SK-N-SH treated with all-trans-retinoic acid at 6 μM for 48 hours (cell line): ENCODE data around the gene DET1.
"Not testable (repeated sequence)": the region's sequence is repeated elsewhere in the genome, so short reads cannot be mapped to it uniquely, and the experiment has no call there.

Source experiments
- ATAC-seq: fragments of 200-7000 bp; cut with Tn5 transposase; 3 replicates; pipeline ENCODE4 v1.9.1; 2020; ENCODE audit warnings: mild to moderate bottlenecking, moderate library complexity
- ARNTL ChIP-seq: fragments of 450-650 bp; formaldehyde crosslinking; IDR thresholded peaks from 2 replicates; pipeline ENCODE4 v1.5.0; 2020; ENCODE audit warnings: low read depth, mild to moderate bottlenecking, moderate library complexity, borderline replicate concordance
- BACH2 ChIP-seq: fragments of 250-450 bp; sonication (Bioruptor Pico); IDR thresholded peaks from 2 replicates; pipeline ENCODE4 v1.9.0; 2021; ENCODE audit warnings: mild to moderate bottlenecking, borderline replicate concordance
- ESRRG ChIP-seq: fragments of 250-450 bp; sonication (Bioruptor Pico); IDR thresholded peaks from 2 replicates; pipeline ENCODE4 v1.6.1; 2021; ENCODE audit warnings: mild to moderate bottlenecking
- GLIS3 ChIP-seq: fragments of 250-450 bp; sonication (Bioruptor Pico); IDR thresholded peaks from 2 replicates; pipeline ENCODE4 v1.5.0; 2020; ENCODE audit warnings: mild to moderate bottlenecking, moderate library complexity
- ISL1 ChIP-seq: fragments of 250-450 bp; sonication (Bioruptor Pico); IDR thresholded peaks from 2 replicates; pipeline ENCODE4 v2.1.2; 2022; ENCODE audit warnings: mild to moderate bottlenecking, moderate library complexity
- OSR1 ChIP-seq: fragments of 250-450 bp; sonication (Bioruptor Pico); IDR thresholded peaks from 2 replicates; pipeline ENCODE4 v1.8.0; 2022; ENCODE audit warnings: moderate library complexity, mild to moderate bottlenecking, inconsistent platforms
- PPARA ChIP-seq: fragments of 250-450 bp; sonication (Bioruptor Pico); IDR thresholded peaks from 2 replicates; pipeline ENCODE4 v1.5.0; 2020; ENCODE audit warnings: mild to moderate bottlenecking, borderline replicate concordance
- RARB ChIP-seq: fragments of 250-450 bp; sonication (Bioruptor Pico); IDR thresholded peaks from 2 replicates; pipeline ENCODE4 v1.8.0; 2021; ENCODE audit warnings: mild to moderate bottlenecking, moderate library complexity
- SNAI2 ChIP-seq: fragments of 250-450 bp; sonication (Bioruptor Pico); IDR thresholded peaks from 2 replicates; pipeline ENCODE4 v1.5.0; 2020; ENCODE audit warnings: mild to moderate bottlenecking, moderate library complexity
- TCF4 ChIP-seq: fragments of 250-450 bp; sonication (Bioruptor Pico); IDR thresholded peaks from 2 replicates; pipeline ENCODE4 v1.8.0; 2021; ENCODE audit warnings: mild to moderate bottlenecking, moderate library complexity, borderline replicate concordance
- ZC3H10 ChIP-seq: fragments of 250-450 bp; sonication (Bioruptor Pico); IDR thresholded peaks from 2 replicates; pipeline ENCODE4 v1.5.1; 2021; ENCODE audit warnings: mild to moderate bottlenecking, moderate library complexity
- ZFP3 ChIP-seq: fragments of 250-450 bp; sonication (Bioruptor Pico); IDR thresholded peaks from 2 replicates; pipeline ENCODE4 v1.5.0; 2020; ENCODE audit warnings: mild to moderate bottlenecking, moderate library complexity
- ZFP30 ChIP-seq: fragments of 450-650 bp; formaldehyde crosslinking; IDR thresholded peaks from 2 replicates; pipeline ENCODE4 v1.5.0; 2022; ENCODE audit warnings: mild to moderate bottlenecking, moderate library complexity
- ZNF565 ChIP-seq: fragments of 450-650 bp; formaldehyde crosslinking; conservative IDR thresholded peaks from 2 replicates; pipeline ENCODE4 v1.5.0; 2020; ENCODE audit warnings: low read depth, mild to moderate bottlenecking, moderate library complexity
- ZNF70 ChIP-seq: fragments of 450-650 bp; formaldehyde crosslinking; IDR thresholded peaks from 2 replicates; pipeline ENCODE4 v1.5.0; 2020; ENCODE audit warnings: mild to moderate bottlenecking, moderate library complexity
- ZNF8 ChIP-seq: fragments of 450-650 bp; formaldehyde crosslinking; IDR thresholded peaks from 2 replicates; pipeline ENCODE4 v1.5.0; 2020; ENCODE audit warnings: mild to moderate bottlenecking, moderate library complexity
- TF ChIP-seq, protein P1 (sequence below): fragments of 250-450 bp; sonication (Bioruptor Pico); IDR thresholded peaks from 2 replicates; pipeline ENCODE4 v1.8.0; 2021; ENCODE audit warnings: low read depth, mild to moderate bottlenecking, moderate library complexity, borderline replicate concordance
- TF ChIP-seq, protein P2 (sequence below): fragments of 250-450 bp; sonication (Bioruptor Pico); IDR thresholded peaks from 2 replicates; pipeline ENCODE4 v1.5.1; 2021; ENCODE audit warnings: mild to moderate bottlenecking, moderate library complexity
- TF ChIP-seq, protein P3 (sequence below): fragments of 250-450 bp; sonication (Bioruptor Pico); IDR thresholded peaks from 2 replicates; pipeline ENCODE4 v1.5.0; 2020; ENCODE audit warnings: mild to moderate bottlenecking, moderate library complexity
- TF ChIP-seq, protein P4 (sequence below): fragments of 250-450 bp; sonication (Bioruptor Pico); IDR thresholded peaks from 2 replicates; pipeline ENCODE4 v1.8.0; 2020; ENCODE audit warnings: mild to moderate bottlenecking, moderate library complexity, borderline replicate concordance

Gene DET1

DNA sequence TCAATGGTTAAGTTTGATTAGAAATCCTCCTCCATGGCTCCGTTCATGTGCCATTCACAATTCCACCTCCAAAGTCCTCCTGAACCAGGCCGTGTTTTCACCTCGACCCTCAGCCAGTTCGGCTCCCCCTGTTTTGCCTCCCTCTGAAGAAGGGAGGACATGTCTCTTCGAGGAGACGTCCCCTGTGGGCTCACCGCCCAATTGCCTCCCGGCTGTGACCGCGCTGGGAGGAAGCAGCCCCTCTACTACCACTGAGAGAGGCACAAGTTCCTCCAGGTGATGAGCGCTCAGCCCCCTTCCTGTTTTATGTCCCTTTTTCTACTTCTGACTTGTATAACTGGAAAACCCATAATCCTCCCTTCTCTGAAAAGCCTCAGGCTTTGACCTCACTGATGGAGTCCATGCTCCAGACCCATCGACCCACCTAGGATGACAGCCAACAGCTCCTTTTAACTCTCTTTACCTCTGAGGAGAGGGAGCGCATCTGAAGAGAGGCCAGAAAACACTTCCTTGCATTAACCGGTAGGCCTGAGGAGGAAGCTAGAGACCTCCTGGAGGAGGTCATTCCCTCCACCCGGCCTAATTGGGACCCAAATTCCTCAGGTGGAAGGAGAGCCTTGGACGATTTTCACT is 4.7 kb downstream of the DET1 start:
- ATAC-seq, result no peak
- TF ChIP-seq OSR1 (CRISPR knock-in tag), result no peak
- no peak for TF ChIP-seq ZC3H10 (CRISPR knock-in tag)
- TF ChIP-seq RARB (CRISPR knock-in tag), result no peak
- no peak for TF ChIP-seq BACH2
- no peak for TF ChIP-seq ARNTL (CRISPR knock-in tag)
- TF ChIP-seq ESRRG (CRISPR knock-in tag), result no peak
- TF ChIP-seq ZNF565 (CRISPR knock-in tag), result no peak
- TF ChIP-seq PPARA (CRISPR knock-in tag), result no peak
- TF ChIP-seq ZFP3 (CRISPR knock-in tag), result no peak
- no peak for TF ChIP-seq ZFP30
- no peak for TF ChIP-seq TCF4
- TF ChIP-seq, protein P1, sequence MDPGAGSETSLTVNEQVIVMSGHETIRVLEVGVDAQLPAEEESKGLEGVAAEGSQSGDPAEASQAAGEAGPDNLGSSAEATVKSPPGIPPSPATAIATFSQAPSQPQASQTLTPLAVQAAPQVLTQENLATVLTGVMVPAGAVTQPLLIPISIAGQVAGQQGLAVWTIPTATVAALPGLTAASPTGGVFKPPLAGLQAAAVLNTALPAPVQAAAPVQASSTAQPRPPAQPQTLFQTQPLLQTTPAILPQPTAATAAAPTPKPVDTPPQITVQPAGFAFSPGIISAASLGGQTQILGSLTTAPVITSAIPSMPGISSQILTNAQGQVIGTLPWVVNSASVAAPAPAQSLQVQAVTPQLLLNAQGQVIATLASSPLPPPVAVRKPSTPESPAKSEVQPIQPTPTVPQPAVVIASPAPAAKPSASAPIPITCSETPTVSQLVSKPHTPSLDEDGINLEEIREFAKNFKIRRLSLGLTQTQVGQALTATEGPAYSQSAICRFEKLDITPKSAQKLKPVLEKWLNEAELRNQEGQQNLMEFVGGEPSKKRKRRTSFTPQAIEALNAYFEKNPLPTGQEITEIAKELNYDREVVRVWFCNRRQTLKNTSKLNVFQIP (CRISPR knock-in tag), result no peak
- no peak for TF ChIP-seq ZNF8 (CRISPR knock-in tag)
- no peak for TF ChIP-seq SNAI2 (CRISPR knock-in tag)
- TF ChIP-seq, protein P2, sequence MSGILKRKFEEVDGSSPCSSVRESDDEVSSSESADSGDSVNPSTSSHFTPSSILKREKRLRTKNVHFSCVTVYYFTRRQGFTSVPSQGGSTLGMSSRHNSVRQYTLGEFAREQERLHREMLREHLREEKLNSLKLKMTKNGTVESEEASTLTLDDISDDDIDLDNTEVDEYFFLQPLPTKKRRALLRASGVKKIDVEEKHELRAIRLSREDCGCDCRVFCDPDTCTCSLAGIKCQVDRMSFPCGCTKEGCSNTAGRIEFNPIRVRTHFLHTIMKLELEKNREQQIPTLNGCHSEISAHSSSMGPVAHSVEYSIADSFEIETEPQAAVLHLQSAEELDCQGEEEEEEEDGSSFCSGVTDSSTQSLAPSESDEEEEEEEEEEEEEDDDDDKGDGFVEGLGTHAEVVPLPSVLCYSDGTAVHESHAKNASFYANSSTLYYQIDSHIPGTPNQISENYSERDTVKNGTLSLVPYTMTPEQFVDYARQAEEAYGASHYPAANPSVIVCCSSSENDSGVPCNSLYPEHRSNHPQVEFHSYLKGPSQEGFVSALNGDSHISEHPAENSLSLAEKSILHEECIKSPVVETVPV, result no peak
- TF ChIP-seq, protein P3, sequence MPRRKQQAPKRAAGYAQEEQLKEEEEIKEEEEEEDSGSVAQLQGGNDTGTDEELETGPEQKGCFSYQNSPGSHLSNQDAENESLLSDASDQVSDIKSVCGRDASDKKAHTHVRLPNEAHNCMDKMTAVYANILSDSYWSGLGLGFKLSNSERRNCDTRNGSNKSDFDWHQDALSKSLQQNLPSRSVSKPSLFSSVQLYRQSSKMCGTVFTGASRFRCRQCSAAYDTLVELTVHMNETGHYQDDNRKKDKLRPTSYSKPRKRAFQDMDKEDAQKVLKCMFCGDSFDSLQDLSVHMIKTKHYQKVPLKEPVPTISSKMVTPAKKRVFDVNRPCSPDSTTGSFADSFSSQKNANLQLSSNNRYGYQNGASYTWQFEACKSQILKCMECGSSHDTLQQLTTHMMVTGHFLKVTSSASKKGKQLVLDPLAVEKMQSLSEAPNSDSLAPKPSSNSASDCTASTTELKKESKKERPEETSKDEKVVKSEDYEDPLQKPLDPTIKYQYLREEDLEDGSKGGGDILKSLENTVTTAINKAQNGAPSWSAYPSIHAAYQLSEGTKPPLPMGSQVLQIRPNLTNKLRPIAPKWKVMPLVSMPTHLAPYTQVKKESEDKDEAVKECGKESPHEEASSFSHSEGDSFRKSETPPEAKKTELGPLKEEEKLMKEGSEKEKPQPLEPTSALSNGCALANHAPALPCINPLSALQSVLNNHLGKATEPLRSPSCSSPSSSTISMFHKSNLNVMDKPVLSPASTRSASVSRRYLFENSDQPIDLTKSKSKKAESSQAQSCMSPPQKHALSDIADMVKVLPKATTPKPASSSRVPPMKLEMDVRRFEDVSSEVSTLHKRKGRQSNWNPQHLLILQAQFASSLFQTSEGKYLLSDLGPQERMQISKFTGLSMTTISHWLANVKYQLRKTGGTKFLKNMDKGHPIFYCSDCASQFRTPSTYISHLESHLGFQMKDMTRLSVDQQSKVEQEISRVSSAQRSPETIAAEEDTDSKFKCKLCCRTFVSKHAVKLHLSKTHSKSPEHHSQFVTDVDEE (CRISPR knock-in tag), result no peak

DNA sequence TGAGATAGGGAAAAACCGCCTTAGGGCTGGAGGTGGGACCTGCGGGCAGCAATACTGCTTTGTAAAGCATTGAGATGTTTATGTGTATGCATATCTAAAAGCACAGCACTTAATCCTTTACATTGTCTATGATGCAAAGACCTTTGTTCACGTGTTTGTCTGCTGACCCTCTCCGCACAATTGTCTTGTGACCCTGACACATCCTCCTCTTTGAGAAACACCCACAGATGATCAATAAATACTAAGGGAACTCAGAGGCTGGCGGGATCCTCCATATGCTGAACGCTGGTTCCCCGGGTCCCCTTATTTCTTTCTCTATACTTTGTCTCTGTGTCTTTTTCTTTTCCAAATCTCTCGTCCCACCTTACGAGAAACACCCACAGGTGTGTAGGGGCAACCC is 5.4 kb downstream of the DET1 start:
- not testable (repeated sequence) for ATAC-seq

DNA sequence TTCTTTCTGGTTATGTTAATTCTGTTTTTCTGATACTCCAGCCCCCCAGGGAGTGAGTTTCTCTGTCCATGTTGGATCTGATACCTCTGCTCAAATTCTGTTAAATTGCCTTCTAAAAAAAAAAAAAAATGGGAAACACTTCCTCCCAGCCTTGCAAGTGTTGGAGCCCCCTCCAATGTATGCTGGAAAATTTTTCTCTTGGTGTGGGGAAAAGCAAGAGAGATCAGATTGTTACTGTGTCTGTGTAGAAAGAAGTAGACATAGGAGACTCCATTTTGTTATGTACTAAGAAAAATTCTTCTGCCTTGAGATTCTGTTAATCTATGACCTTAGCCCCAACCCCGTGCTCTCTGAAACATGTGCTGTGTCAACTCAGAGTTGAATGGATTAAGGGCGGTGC is 6.1 kb downstream of the DET1 start:
- ATAC-seq, result not testable (repeated sequence)

DNA sequence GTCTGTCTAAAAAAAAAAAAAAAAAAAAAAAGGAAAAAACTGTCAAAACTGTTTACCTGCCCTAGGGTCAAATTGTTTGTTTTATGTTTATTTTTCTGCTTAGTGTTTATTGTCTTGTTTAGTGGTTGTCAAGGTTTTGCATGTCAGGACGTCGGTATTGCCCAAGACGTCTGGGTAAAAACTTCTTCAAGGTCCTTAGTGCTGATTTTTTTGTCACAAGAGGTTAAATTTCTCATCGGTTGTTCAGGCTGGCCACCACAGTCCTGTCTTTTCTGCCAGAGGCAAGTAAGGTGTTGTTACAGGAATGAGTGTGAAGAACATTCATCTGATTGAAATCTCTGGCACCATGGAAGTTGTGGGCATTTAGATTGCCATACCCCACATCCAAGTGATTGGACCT is 7.0 kb downstream of the DET1 start:
- TF ChIP-seq, protein P4, sequence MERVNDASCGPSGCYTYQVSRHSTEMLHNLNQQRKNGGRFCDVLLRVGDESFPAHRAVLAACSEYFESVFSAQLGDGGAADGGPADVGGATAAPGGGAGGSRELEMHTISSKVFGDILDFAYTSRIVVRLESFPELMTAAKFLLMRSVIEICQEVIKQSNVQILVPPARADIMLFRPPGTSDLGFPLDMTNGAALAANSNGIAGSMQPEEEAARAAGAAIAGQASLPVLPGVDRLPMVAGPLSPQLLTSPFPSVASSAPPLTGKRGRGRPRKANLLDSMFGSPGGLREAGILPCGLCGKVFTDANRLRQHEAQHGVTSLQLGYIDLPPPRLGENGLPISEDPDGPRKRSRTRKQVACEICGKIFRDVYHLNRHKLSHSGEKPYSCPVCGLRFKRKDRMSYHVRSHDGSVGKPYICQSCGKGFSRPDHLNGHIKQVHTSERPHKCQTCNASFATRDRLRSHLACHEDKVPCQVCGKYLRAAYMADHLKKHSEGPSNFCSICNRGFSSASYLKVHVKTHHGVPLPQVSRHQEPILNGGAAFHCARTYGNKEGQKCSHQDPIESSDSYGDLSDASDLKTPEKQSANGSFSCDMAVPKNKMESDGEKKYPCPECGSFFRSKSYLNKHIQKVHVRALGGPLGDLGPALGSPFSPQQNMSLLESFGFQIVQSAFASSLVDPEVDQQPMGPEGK, result no peak
- no peak for TF ChIP-seq GLIS3 (CRISPR knock-in tag)
- TF ChIP-seq ZNF565 (CRISPR knock-in tag), result no peak
- TF ChIP-seq ZNF70 (CRISPR knock-in tag), result no peak
- no peak for TF ChIP-seq ZFP30
- TF ChIP-seq, protein P1 (CRISPR knock-in tag), result no peak
- no peak for TF ChIP-seq ISL1 (CRISPR knock-in tag)
- TF ChIP-seq RARB (CRISPR knock-in tag), result no peak
- TF ChIP-seq ZNF8 (CRISPR knock-in tag), result no peak
- ATAC-seq, result no peak
